ENCODE data around the gene B3GALT4. TPM values are rescaled to one million over a fixed set of nuclear protein-coding genes. Genes with fewer than 3 reads are reported as not detected.
"Not testable (repeated sequence)": the region's sequence is repeated elsewhere in the genome, so short reads cannot be mapped to it uniquely, and the experiment has no call there.

B3GALT4 gene
- total RNA-seq, 2 experiments from 2014 or later = 11.1 to 12.7 TPM

GRCh38 chr6:33273129-33273923 lies 3.6 kb upstream of the B3GALT4 start:
- H3K9me3 ChIP-seq (ENCODE audit: control insufficient read depth in 1 of 2, insufficient read depth in 1 of 2, low read length in 2 of 2) = no peaks in the 10 kb centered on the region
- ChIA-PET CTCF (interaction anchor here (0.9 to 1.3 kb wide), 2 partner anchors 26 to 438 kb away, joined by 3 read pairs; partner anchors contain the start of gene UQCC2), POLR2A (interaction anchor here (3.0 to 4.2 kb wide), 4 partner anchors 16 to 71 kb away, joined by 57 to 105 read pairs (median 88); partner anchors contain the start of genes PFDN6, RGL2 and WDR46)
- no peak for ATAC-seq (ENCODE audit: poor library complexity)
- TF ChIP-seq, protein P1, sequence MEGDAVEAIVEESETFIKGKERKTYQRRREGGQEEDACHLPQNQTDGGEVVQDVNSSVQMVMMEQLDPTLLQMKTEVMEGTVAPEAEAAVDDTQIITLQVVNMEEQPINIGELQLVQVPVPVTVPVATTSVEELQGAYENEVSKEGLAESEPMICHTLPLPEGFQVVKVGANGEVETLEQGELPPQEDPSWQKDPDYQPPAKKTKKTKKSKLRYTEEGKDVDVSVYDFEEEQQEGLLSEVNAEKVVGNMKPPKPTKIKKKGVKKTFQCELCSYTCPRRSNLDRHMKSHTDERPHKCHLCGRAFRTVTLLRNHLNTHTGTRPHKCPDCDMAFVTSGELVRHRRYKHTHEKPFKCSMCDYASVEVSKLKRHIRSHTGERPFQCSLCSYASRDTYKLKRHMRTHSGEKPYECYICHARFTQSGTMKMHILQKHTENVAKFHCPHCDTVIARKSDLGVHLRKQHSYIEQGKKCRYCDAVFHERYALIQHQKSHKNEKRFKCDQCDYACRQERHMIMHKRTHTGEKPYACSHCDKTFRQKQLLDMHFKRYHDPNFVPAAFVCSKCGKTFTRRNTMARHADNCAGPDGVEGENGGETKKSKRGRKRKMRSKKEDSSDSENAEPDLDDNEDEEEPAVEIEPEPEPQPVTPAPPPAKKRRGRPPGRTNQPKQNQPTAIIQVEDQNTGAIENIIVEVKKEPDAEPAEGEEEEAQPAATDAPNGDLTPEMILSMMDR (IDR thresholded peaks at IDR 0.05) = no peak
- H3K27me3 ChIP-seq (ENCODE audit: control insufficient read depth in 1 of 2, insufficient read depth in 2 of 2, low read length in 2 of 2) = no peaks in the 10 kb centered on the region
- peak overlapping the region; percentile 93 for H3K4me3 ChIP-seq (ENCODE audit: low read length)
- peaks cover 75% of the 10 kb centered on the region for H3K4me1 ChIP-seq (ENCODE audit: insufficient read depth, low read length)
- H3K27ac ChIP-seq (ENCODE audit: low read depth in 1 of 2, low read length in 2 of 2) = peak overlapping the region in 1 of 2 donors; percentile 92
- Mint-ChIP-seq H3K4me3 (peak overlapping the region; percentile 96), H3K27ac (peak overlapping the region; percentile 97), H3K36me3 (ENCODE audit: low read depth) (peaks cover 90% of the 10 kb centered on the region), H3K27me3 (no peaks in the 10 kb centered on the region), H3K9me3 (no peaks in the 10 kb centered on the region), H3K4me1 (ENCODE audit: low read depth) (peaks cover 82% of the 10 kb centered on the region)
- H3K36me3 ChIP-seq (ENCODE audit: insufficient read depth, low read length) = peaks cover 58% of the 10 kb centered on the region
- peak in 1 of 14 experiments; percentile 17 for DNase-seq
- intact Hi-C loops (cut with DNase I, micrococcal nuclease) = loop anchor here (2.0 to 10.0 kb wide), 6 partner anchors 39 to 1371 kb away; partner anchors contain the start of genes LEMD2 (in 1 of the 2), RXRB (in 1 of the 2), SLC39A7 (in 1 of the 2) and TAPBP (in 1 of the 2)

GRCh38 chr6:33273924-33274902 lies 2.7 kb upstream of the B3GALT4 start:
- intact Hi-C loops (cut with DNase I, micrococcal nuclease) = loop anchor here (2.0 to 10.0 kb wide), 6 partner anchors 38 to 1372 kb away; partner anchors contain the start of genes LEMD2 (in 1 of the 2), RXRB (in 1 of the 2), SLC39A7 (in 1 of the 2) and TAPBP (in 1 of the 2)
- H3K9me3 ChIP-seq (ENCODE audit: control insufficient read depth in 1 of 2, insufficient read depth in 1 of 2, low read length in 2 of 2) = no peaks in the 10 kb centered on the region
- H3K27ac ChIP-seq (ENCODE audit: low read depth in 1 of 2, low read length in 2 of 2) = peak overlapping the region; percentile 5 to 44
- DNase-seq (peak in 1 of 14 experiments; percentile 11), ATAC-seq (ENCODE audit: poor library complexity) (no peak)
- POLR2A ChIA-PET = interaction anchor here (0.6 to 1.4 kb wide), 2 partner anchors 24 to 70 kb away, joined by 3 read pairs; no protein-coding TSS in a partner anchor
- Mint-ChIP-seq H3K4me1 (ENCODE audit: low read depth) (peaks cover 87% of the 10 kb centered on the region), H3K27me3 (no peaks in the 10 kb centered on the region), H3K4me3 (peak overlapping the region; percentile 96), H3K9me3 (no peaks in the 10 kb centered on the region), H3K27ac (peak overlapping the region; percentile 97), H3K36me3 (ENCODE audit: low read depth) (peaks cover 87% of the 10 kb centered on the region)
- no peaks in the 10 kb centered on the region for H3K27me3 ChIP-seq (ENCODE audit: control insufficient read depth in 1 of 2, insufficient read depth in 2 of 2, low read length in 2 of 2)
- peaks cover 84% of the 10 kb centered on the region for H3K4me1 ChIP-seq (ENCODE audit: insufficient read depth, low read length)
- TF ChIP-seq, protein P1 (IDR thresholded peaks at IDR 0.05) = no peak
- H3K4me3 ChIP-seq (ENCODE audit: low read length) = no peak overlapping the region
- CTCF ChIA-PET = interaction anchor here (0.9 kb wide), 1 partner anchor 25 kb away, joined by 3 read pairs; no protein-coding TSS in a partner anchor
- H3K36me3 ChIP-seq (ENCODE audit: insufficient read depth, low read length) = peaks cover 58% of the 10 kb centered on the region

- Mint-ChIP-seq H3K36me3 (ENCODE audit: low read depth) (peaks cover 90% of the 10 kb centered on the region), H3K27ac (peak overlapping the region; percentile 97), H3K4me3 (peak overlapping the region; percentile 83), H3K4me1 (ENCODE audit: low read depth) (peaks cover 77% of the 10 kb centered on the region)
- H3K9me3 ChIP-seq (ENCODE audit: control insufficient read depth in 1 of 2, insufficient read depth in 1 of 2, low read length in 2 of 2); H3K27me3 Mint-ChIP-seq; H3K27me3 ChIP-seq (ENCODE audit: control insufficient read depth in 1 of 2, insufficient read depth in 2 of 2, low read length in 2 of 2); ATAC-seq (ENCODE audit: poor library complexity); H3K9me3 Mint-ChIP-seq: not testable (repeated sequence)
- ChIA-PET CTCF (interaction anchor here (1.9 to 2.8 kb wide), 4 partner anchors 13 to 69 kb away, joined by 6 to 22 read pairs (median 15); partner anchors contain the start of genes PFDN6, RGL2 and WDR46), POLR2A (interaction anchor here (0.6 to 4.4 kb wide), 15 partner anchors 12 to 1635 kb away, joined by 3 to 76 read pairs (median 6); partner anchors contain the start of genes CUTA, PFDN6, PSMB9 and RGL2)
- intact Hi-C loops (cut with DNase I, micrococcal nuclease) = loop anchor here (2.0 to 10.0 kb wide), 5 partner anchors 23 to 509 kb away; partner anchors contain the start of genes LEMD2 (in 1 of the 2), RGL2 (in 1 of the 2) and TAPBP (in 1 of the 2)
- H3K4me1 ChIP-seq (ENCODE audit: insufficient read depth, low read length) = peaks cover 88% of the 10 kb centered on the region
- peak overlapping the region; percentile 82 to 90 for H3K27ac ChIP-seq (ENCODE audit: low read depth in 1 of 2, low read length in 2 of 2)
- H3K4me3 ChIP-seq (ENCODE audit: low read length) = peak overlapping the region; percentile 96
- H3K36me3 ChIP-seq (ENCODE audit: insufficient read depth, low read length) = peaks cover 69% of the 10 kb centered on the region
- peak in 1 of 14 experiments; percentile 29 for DNase-seq
These were observed 935 bp upstream of the B3GALT4 start for GRCh38 chr6:33275795-33276580.

Data from CD4-positive, alpha-beta T cell (primary cell).